Kasumi-1 (cell line): ENCODE results near the gene NUP214.

Experiments
- DNase-seq, 2 experiments: peaks; one replicate each; lab custom pipeline; 2025; lab: John Stamatoyannopoulos, UW

The NUP214 gene

DNA sequence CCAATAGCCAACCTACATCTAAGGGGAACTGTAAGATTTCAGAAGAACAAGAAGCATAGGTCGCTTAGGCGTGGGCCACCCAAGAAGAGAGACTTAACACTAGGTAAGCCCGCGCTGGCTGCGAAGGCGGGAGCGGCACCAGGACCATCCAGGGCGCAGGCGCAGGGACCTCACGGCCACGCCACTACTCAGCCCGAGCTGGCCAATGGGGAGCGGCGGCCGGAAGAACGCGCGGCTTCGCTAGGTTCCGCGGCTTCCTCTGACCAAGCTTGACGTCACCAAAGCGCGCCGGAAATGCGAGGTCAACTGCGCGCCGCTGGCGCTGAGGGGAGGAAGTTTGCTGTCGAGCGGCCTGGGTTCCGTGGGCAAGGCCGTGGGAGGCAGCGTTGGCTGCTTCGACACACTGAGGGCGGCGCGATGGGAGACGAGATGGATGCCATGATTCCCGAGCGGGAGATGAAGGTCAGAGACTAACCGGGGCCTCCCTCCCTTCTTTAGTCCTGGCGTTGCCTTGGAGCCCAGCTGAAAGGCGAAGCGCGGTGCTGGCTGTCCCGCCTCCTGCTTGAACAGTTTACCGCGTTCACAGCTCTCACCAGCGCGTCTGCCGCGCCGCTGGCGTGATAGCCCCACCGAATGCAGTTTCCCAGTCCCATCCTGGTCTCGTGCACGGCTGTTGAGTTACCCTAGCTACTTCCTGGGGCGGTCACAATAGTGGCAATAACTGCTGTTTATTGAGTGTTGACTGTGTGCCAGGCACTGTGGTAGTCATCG lies at the start of gene NUP214:
NUP214 (plus strand) TSS at position 299 of the 771 bp plus-strand sequence; CDS start at position 418, 119 bp downstream.
- peak; percentile 92 to 95 for DNase-seq

GRCh38 chr9:131076347-131077195 lies 48.8 kb upstream of the NUP214 start:
- no peak for DNase-seq

GRCh38 chr9:131078427-131079366 lies 46.7 kb upstream of the NUP214 start:
- DNase-seq: no peak

DNA sequence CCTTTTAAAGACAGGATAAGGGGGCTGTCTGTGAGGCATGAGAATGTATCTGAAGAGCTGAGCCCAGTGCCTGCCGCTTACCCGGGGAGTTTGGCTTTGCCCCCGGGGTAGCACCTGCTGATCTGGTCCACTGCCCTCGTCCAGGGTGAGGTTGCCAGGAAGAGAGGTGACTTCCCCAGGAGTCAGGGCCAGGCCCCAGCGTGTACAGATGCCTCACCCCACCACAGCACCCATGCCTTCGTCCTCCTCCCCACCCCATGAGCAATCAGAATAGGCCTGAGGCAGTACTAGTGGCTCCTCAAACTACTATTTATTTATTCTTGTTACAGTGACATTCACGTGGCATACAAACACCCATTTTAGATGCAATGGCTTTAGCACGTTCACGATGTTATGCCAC lies 44.8 kb upstream of the NUP214 start:
- no peak for DNase-seq

- no peak for DNase-seq
Measured at GRCh38 chr9:131081868-131082267, 43.5 kb upstream of the NUP214 start.

GRCh38 chr9:131082774-131083512 lies 42.4 kb upstream of the NUP214 start:
- DNase-seq: no peak

DNA sequence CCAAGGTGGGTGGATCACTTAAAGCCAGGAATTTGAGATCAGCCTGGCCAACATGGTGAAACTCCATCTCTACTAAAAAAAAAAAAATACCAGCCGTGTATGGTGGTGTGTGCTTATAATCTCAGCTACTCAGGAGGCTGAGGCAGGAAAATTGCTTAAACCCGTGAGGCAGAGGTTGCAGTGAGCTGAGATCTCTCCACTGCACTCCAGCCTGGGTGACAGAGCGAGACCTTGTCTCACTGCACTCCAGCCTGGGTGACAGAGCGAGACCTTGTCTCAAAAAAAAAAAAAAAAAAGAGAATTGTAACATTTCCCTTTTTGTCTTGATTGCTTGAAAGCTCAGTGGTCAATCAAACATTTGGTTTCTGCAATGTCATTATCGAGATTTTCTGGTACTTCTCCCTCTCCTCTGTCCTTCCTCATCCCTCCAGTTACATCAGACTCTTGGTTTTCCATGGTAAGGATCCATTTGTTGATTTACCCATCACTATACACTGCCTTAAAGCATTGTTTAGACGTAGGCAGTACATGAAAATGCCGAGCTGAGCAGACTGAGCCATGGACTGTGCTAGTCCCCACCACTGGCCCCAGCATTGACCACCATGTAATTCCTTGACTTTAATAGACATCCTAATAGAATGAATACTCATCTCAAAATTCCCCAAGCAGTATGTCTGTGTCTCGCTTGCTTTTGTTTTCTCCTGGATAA lies 40.6 kb upstream of the NUP214 start:
- no peak for DNase-seq

- DNase-seq: no peak
Measured at GRCh38 chr9:131085370-131086122, 39.8 kb upstream of the NUP214 start.

DNA sequence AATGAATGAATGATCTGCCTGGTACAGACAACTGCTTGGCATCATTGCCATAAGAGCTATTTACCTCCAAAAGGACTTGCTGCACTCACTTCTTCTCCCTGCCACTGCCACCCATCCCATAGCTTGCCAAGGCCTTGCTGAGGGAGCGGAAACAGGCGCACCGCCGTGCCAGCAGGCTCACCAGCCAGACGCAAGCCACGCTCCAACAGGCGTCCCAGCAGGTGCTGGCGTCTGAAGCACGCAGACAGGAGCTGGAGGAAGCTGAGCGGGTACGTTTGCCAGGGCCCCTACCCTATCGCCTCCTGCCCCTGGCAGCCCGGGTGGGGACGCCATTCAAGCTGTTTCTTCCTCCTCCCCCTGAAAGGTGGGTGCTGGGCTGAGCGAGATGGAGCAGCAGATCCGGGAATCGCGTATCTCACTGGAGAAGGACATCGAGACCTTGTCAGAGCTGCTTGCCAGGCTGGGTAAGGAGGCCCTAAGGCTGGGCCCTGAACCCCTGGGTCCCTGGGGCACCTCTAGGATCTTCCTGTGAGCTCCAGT lies 38.0 kb upstream of the NUP214 start:
- DNase-seq: no peak

DNA sequence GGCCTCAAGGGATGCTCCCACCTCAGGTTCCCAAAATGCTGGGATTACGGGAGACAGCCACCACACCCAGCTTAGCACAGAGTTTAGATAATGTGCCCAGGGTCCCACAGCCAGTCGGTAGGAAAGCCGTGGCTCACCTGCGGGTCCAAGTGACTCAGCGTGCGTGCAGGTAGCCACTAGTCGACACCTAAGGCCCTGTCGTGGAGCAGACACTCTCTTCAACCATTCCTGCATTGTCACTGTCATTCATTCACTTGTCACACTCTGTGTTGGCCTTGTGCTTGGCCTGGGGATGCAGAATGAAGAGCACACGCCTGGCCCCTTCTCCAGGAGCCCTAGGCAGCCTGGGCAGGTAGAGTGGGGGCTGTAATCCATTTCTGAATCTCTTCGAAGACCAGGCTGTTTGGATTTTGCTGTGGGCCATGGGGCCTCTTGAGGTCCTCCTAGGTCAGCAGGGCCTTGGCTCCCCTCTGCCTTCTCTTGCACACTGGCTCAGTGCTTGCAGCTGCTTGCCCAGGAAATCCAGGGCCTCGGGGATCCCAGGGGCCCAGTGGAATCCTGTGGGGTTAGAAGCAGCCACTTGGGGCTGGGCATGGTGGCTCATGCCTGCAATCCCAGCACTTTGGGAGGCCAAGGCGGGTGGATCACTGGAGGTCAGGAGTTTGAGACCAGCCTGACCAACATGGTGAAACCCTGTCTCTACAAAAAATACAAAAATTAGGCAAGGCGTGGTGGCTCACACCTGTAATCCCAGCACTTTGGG lies 35.2 kb upstream of the NUP214 start:
- no peak for DNase-seq

- DNase-seq: no peak
Measured at GRCh38 chr9:131091352-131091992, 33.9 kb upstream of the NUP214 start.

GRCh38 chr9:131092030-131092429 lies 33.4 kb upstream of the NUP214 start:
- DNase-seq: no peak

GRCh38 chr9:131092548-131093440 lies 32.6 kb upstream of the NUP214 start:
- DNase-seq: no peak

DNA sequence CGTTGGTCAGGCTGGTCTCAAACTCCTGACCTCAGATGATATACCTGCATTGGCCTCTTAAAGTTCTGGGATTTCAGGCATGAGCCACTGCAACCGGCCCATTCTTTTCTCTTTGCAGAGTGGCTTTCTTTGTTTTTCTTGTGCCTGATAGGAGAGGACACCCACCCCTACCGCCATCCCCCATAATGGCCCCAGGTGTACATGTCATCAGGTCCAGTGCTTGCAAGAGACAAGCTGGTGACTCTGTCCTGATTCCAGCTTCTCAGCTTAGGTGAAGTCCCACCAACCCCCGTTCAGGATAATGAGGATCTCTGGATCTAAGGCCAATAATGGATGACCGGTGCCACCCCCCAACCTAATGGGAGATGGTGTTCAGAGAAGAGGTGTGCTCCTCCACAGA lies 31.4 kb upstream of the NUP214 start:
- no peak for DNase-seq

DNA sequence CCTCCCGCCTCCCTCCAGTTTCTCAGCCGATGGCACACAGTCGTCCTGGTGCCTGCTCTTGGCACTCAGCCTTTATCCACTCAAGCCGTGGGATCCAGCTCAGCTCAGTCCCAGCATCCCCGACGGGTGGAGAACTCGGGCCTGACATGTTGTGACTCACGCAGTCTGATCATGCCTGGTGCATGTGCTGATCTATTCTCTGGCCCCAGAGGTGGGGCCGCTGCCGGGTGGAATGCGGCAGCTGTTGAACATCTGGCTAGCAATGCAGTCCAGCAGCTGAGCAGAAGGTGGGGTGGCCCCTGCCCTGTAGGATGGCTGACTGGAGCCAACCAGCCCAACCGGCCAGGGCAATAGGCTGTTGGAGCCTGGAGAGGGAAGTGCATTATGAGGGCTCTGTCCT lies 30.8 kb upstream of the NUP214 start:
- no peak for DNase-seq

DNA sequence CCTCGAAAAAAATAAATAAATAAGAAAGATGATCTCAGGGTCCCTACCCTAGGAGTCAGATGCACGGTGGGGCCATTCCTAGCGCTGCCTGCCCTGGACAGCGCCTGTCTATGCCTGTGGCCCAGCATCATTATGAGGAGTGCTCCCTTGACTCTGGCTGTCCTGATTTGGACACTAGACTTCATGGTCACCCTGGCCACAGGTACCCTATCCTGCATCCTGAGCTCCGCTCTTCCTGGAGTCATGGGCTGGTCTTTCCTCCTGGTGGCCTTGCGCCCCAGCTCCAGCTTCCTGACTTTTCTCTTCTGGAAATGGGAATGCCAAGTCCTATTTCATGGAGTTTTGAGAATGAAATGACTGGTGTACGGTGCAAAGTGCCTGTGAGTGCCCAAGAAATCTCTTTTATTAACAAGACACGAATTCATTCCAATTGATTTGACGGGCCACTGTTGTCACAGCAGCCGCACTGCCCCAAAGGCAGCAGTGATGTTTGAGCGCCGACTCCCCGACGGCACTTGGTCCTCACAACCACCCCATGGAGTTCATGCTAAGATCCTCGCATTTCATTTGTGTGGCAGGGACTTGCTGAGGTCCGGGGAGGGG lies 29.6 kb upstream of the NUP214 start:
- DNase-seq: peak in 1 of 2 experiments; percentile 39
